ENCODE results near the gene SLC17A6.

SLC17A6 gene

DNA sequence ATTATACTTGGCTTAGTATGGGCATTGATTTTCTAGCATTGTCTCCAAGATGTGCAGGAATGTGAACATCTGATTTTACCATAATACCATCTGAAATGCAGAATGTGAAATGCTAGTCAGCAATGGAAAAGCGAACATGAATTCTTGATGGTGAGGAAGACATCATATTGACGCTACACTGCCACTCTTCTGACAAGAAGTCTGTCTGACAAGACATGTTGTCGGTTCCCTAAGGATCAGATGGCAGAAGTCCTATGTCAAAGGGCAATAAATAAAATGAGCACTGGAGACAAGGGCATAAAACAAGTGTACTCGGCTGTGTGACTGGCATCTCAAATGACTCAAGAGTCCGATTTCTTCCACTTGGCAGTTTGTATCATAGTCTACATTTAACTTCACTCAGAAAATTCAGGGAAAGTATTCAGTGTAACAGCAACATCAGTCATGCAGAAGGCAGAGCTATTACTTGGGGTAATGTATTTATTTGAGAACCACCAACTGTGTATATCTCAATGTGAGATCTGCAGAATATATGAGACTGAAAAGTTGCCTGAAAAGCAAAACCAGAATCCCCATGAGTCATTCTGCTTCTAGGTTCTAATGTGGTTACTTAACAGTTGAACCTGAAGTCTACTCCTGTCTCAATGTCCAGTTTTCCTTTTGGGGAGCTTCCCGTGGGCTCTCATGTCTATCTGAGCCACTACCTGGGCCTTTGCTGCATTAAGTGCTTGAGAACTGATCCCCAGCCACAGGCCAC is 51.5 kb downstream of the SLC17A6 start:
- DNase-seq (ENCODE audit: low read depth in 2 of 2) = no peak

DNA sequence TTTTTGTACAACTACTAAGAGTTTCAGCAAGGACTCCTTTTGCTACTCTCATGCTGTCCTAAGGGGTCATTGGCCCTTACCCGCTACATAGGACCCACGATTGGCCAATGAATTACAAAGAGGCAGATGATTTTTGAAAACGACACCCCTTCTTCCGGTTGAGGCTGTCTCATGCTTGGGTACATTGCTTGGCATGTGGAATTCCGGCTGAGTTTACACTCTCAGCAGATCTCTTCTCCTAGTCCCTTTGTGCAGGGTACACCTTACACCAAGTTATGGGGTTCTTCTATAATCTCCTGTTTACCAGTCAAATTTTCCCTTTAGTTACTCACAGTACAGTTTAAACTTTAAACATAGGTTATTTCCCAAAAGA is 52.1 kb downstream of the SLC17A6 start:
- no peak for DNase-seq (ENCODE audit: low read depth in 2 of 2)

GRCh38 chr11:22392561-22392960 is 54.4 kb downstream of the SLC17A6 start:
- no peak for DNase-seq (ENCODE audit: low read depth in 2 of 2)

- DNase-seq (ENCODE audit: low read depth in 2 of 2) = no peak
Observed at GRCh38 chr11:22405377-22405776, 67.2 kb downstream of the SLC17A6 start.

- no peak for DNase-seq (ENCODE audit: low read depth in 2 of 2)
Observed at GRCh38 chr11:22407267-22407666, 69.1 kb downstream of the SLC17A6 start.

GRCh38 chr11:22407921-22408320 is 69.7 kb downstream of the SLC17A6 start:
- no peak for DNase-seq (ENCODE audit: low read depth in 2 of 2)

GRCh38 chr11:22415476-22415875 is 77.3 kb downstream of the SLC17A6 start:
- DNase-seq (ENCODE audit: low read depth in 2 of 2) = no peak

GRCh38 chr11:22416462-22416861 is 78.3 kb downstream of the SLC17A6 start:
- no peak for DNase-seq (ENCODE audit: low read depth in 2 of 2)

DNA sequence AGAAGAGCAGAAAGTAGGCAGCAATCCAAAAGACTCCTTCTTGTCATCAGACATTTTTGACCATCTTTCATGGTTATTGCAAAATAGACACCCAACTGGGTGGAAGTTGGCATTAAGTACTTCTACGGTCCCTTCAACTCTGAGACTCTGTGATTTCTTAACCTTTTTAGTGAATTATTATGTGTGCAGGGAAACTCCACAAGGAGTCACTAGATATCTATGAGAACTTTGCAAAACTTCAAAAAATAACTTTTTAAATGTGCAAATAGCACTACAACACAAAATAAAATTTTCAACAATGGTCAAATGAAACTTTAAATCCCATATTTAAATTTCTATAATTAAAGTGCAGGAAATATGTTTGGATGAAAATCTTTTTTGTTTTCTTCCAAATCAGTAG is 88.7 kb downstream of the SLC17A6 start:
- no peak for DNase-seq (ENCODE audit: low read depth in 2 of 2)
